HEK293T (cell line): ENCODE measurements around the gene ABR.

Experiments used
- CTCF ChIA-PET: fragments of 350-600 bp; formaldehyde crosslinking; extraction: SDS; loops from one replicate; lab custom pipeline; 2021; ENCODE audit warnings: antibody characterized with exemption, inconsistent platforms; lab: Yijun Ruan, JAX
- POLR2A ChIA-PET: fragments of 350-600 bp; formaldehyde crosslinking; extraction: SDS; loops from one replicate; lab custom pipeline; 2020; ENCODE audit warnings: antibody characterized with exemption, inconsistent platforms; lab: Yijun Ruan, JAX
- DNase-seq: peaks from one replicate; pipeline ENCODE4 v3.0.0; 2012; ENCODE audit warnings: mixed read lengths; ENCODE audit errors: extremely low spot score
- ARNT ChIP-seq: fragments of 450-650 bp; IDR thresholded peaks from 2 replicates; pipeline ENCODE4 v1.6.1; 2017; ENCODE audit warnings: mild to moderate bottlenecking
- BHLHE40 ChIP-seq: fragments of 450-650 bp; IDR thresholded peaks from 2 replicates; pipeline ENCODE4 v1.6.1; 2016; ENCODE audit warnings: mild to moderate bottlenecking, moderate library complexity, borderline replicate concordance
- CTBP1 ChIP-seq: fragments of 450-650 bp; IDR thresholded peaks from 2 replicates; pipeline ENCODE4 v1.6.1; 2016; ENCODE audit warnings: borderline replicate concordance
- ELF4 ChIP-seq: fragments of 450-650 bp; IDR thresholded peaks from 2 replicates; pipeline ENCODE4 v1.6.1; 2017; ENCODE audit warnings: antibody characterized with exemption
- FOXA1 ChIP-seq: fragments of 450-650 bp; IDR thresholded peaks from 2 replicates; pipeline ENCODE4 v1.6.1; 2016; ENCODE audit warnings: mild to moderate bottlenecking
- FOXK2 ChIP-seq: fragments of 450-650 bp; IDR thresholded peaks from 2 replicates; pipeline ENCODE4 v1.6.1; 2016; ENCODE audit warnings: mild to moderate bottlenecking
- FOXM1 ChIP-seq: fragments of 450-650 bp; IDR thresholded peaks from 2 replicates; pipeline ENCODE4 v1.6.1; 2017; ENCODE audit warnings: mild to moderate bottlenecking, borderline replicate concordance
- HDGF ChIP-seq: fragments of 450-650 bp; IDR thresholded peaks from 2 replicates; pipeline ENCODE4 v1.6.1; 2017; ENCODE audit warnings: antibody characterized with exemption, borderline replicate concordance
- L3MBTL2 ChIP-seq: fragments of 450-650 bp; conservative IDR thresholded peaks from 2 replicates; pipeline ENCODE4 v1.6.1; 2016; ENCODE audit warnings: mild to moderate bottlenecking
- LEF1 ChIP-seq: fragments of 450-650 bp; IDR thresholded peaks from 2 replicates; pipeline ENCODE4 v1.6.1; 2017; ENCODE audit warnings: mild to moderate bottlenecking, borderline replicate concordance
- NFRKB ChIP-seq: fragments of 450-650 bp; IDR thresholded peaks from 2 replicates; pipeline ENCODE4 v1.6.1; 2016; ENCODE audit warnings: mild to moderate bottlenecking, moderate library complexity
- PKNOX1 ChIP-seq: fragments of 450-650 bp; IDR thresholded peaks from 2 replicates; pipeline ENCODE4 v1.6.1; 2016
- SP1 ChIP-seq: fragments of 450-650 bp; IDR thresholded peaks from 2 replicates; pipeline ENCODE4 v1.6.1; 2017
- SUZ12 ChIP-seq: fragments of 450-650 bp; IDR thresholded peaks from 2 replicates; pipeline ENCODE4 v1.6.1; 2016; ENCODE audit warnings: mild to moderate bottlenecking
- TARDBP ChIP-seq: fragments of 450-650 bp; IDR thresholded peaks from 2 replicates; pipeline ENCODE4 v1.6.1; 2016
- ZNF384 ChIP-seq: fragments of 450-650 bp; IDR thresholded peaks from 2 replicates; pipeline ENCODE4 v1.6.1; 2016

Gene ABR

GRCh38 chr17:1226308-1226707 lies 46.5 kb upstream of the ABR start:
- TF ChIP-seq NFRKB: no peak
- no peak for TF ChIP-seq SUZ12
- no peak for TF ChIP-seq TARDBP
- ChIA-PET POLR2A (interaction anchor here (1.4 kb wide), 1 partner anchor 43 kb away, joined by 4 read pairs; no protein-coding TSS in a partner anchor), CTCF (no interaction called here)
- DNase-seq: no peak

GRCh38 chr17:1224330-1224729 lies 44.5 kb upstream of the ABR start:
- TF ChIP-seq HDGF (no peak), FOXM1 (no peak), FOXA1 (no peak), PKNOX1 (no peak), BHLHE40 (no peak), L3MBTL2 (no peak), TARDBP (no peak), ARNT (no peak), NFRKB (no peak), CTBP1 (no peak), LEF1 (no peak), SUZ12 (no peak), ZNF384 (no peak), ELF4 (no peak), SP1 (no peak), FOXK2 (no peak)
- no peak for DNase-seq
- CTCF ChIA-PET: no interaction called here
- POLR2A ChIA-PET: no interaction called here

GRCh38 chr17:1223662-1224061 lies 43.9 kb upstream of the ABR start:
- DNase-seq: no peak
- no peak for TF ChIP-seq BHLHE40
- TF ChIP-seq ZNF384: no peak
- TF ChIP-seq L3MBTL2: no peak
- TF ChIP-seq FOXA1: no peak
- no peak for TF ChIP-seq LEF1
- TF ChIP-seq SUZ12: no peak
- no peak for TF ChIP-seq FOXM1
- no peak for TF ChIP-seq CTBP1
- no peak for TF ChIP-seq SP1
- no peak for TF ChIP-seq ELF4
- no peak for TF ChIP-seq FOXK2
- TF ChIP-seq NFRKB: no peak
- CTCF ChIA-PET: no interaction called here
- POLR2A ChIA-PET: no interaction called here

- TF ChIP-seq LEF1: no peak
- TF ChIP-seq SUZ12: no peak
- TF ChIP-seq L3MBTL2: no peak
- no peak for TF ChIP-seq ELF4
- no peak for DNase-seq
- POLR2A ChIA-PET: no interaction called here
- CTCF ChIA-PET: interaction anchor here (0.7 kb wide), 1 partner anchor 12 kb away, joined by 3 read pairs; no protein-coding TSS in a partner anchor
Measured at GRCh38 chr17:1222321-1222720, 42.5 kb upstream of the ABR start.

GRCh38 chr17:1221209-1221608 lies 41.4 kb upstream of the ABR start:
- no peak for DNase-seq
- TF ChIP-seq ELF4 (no peak), L3MBTL2 (no peak), NFRKB (no peak), FOXA1 (no peak), ZNF384 (no peak), HDGF (no peak), FOXM1 (no peak), LEF1 (no peak), CTBP1 (no peak), SP1 (no peak)
- CTCF ChIA-PET: no interaction called here
- POLR2A ChIA-PET: no interaction called here

GRCh38 chr17:1220346-1220745 lies 40.6 kb upstream of the ABR start:
- no peak for DNase-seq
- CTCF ChIA-PET: no interaction called here
- POLR2A ChIA-PET: interaction anchor here (1.1 kb wide), 1 partner anchor 9 kb away, joined by 4 read pairs; no protein-coding TSS in a partner anchor
- no peak for TF ChIP-seq LEF1
- TF ChIP-seq FOXA1: no peak
- TF ChIP-seq PKNOX1: no peak
- TF ChIP-seq CTBP1: no peak
- no peak for TF ChIP-seq SUZ12
- TF ChIP-seq L3MBTL2: no peak
- TF ChIP-seq SP1: no peak
- no peak for TF ChIP-seq FOXK2
- TF ChIP-seq NFRKB: no peak
- no peak for TF ChIP-seq ARNT
- TF ChIP-seq HDGF: no peak
- no peak for TF ChIP-seq FOXM1
- no peak for TF ChIP-seq BHLHE40

GRCh38 chr17:1217089-1217385 lies 37.3 kb upstream of the ABR start:
- CTCF ChIA-PET: no interaction called here

More at GRCh38 chr17:1217089-1217385, 37.3 kb upstream of the ABR start:
- DNase-seq: no peak
- TF ChIP-seq PKNOX1: no peak
- TF ChIP-seq ELF4: no peak
- no peak for TF ChIP-seq TARDBP
- no peak for TF ChIP-seq HDGF
- TF ChIP-seq FOXK2: no peak
- TF ChIP-seq L3MBTL2: no peak
- no peak for TF ChIP-seq LEF1
- POLR2A ChIA-PET: interaction anchor here (1.1 kb wide), 1 partner anchor 12 kb away, joined by 3 read pairs; no protein-coding TSS in a partner anchor
